Posterior cingulate gyrus (tissue), 11 donors: ENCODE measurements around the gene TMEM39B.
"Not testable (repeated sequence)": the region's sequence is repeated elsewhere in the genome, so short reads cannot be mapped to it uniquely, and the experiment has no call there.

Experiments used
- DNase-seq, 10 donors: peaks; one replicate each; pipeline versions ENCODE4 v3.0.0 to v3.0.0-alpha.2; 2020 to 2021; ENCODE audit warnings: mixed read lengths in 3 of 10
- intact Hi-C: fragments of 100-400 bp; cut with DNase I; formaldehyde crosslinking; loops from one replicate; pipeline ENCODE4 v1.15.1; 2023

TMEM39B gene

DNA sequence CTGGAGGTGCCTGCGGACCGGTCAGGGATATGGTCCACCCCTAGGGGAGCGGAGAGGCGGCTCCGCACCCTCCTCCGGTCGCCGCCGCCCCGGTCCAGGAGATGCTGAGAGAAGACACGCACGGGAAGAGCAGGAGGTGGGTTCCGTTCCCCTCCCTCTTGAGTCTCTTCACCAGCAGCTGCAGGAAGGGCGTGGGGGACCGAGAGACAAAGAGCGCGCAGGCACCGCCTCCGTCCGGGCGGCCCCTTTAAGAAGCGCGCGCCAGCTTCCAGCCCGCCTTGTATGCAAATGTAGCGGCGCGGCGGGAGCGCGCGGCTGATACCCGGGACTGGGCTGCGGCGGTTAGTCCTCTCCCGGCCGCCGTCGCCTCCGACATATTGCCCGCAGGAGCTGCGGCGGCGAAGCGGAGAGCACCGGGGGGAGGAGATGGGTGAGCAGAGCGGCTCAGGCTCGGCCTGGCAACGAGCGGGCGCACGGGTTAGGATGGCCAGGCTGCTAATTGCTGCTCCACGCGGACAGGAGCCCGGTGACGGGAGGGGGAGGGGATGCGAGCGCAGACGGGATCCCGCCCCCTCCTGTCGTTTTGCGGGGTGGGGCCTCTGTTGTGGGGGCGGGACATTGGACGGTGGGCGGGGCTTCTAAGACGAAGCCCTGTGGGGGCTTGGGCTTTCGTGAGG lies at the start of gene TMEM39B:
Gene TMEM39B, plus strand, starts transcription at position 318 of the 677 bp plus-strand sequence. Its CDS starts 109 bp downstream, at position 427.
- peak; percentile 84 to 99 (median 96) for DNase-seq
- intact Hi-C loops = loop anchor here (2.0 kb wide), 2 partner anchors 34 to 60 kb away; partner anchors contain the start of gene KHDRBS1

DNA sequence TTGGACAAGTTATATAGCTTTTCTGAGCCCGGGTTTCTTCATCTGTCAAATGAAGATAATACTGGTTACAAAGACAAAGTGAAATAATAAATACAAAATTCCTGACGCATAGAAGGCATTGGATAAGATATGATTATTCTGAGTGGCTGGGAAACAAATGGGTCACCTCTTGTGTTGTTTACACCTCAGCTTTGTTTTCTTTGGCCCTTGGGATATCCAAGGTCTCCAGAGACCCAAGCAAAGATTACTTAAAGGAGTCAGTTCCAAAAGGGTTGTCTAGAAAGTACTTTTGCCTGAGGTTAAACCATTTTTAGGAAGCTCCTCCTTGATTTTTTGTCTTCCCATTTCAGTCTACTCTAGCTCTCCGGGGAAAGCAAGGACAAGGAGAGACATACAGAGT lies 49.4 kb upstream of the TMEM39B start:
- intact Hi-C loops = no loop called here
- DNase-seq = no peak

DNA sequence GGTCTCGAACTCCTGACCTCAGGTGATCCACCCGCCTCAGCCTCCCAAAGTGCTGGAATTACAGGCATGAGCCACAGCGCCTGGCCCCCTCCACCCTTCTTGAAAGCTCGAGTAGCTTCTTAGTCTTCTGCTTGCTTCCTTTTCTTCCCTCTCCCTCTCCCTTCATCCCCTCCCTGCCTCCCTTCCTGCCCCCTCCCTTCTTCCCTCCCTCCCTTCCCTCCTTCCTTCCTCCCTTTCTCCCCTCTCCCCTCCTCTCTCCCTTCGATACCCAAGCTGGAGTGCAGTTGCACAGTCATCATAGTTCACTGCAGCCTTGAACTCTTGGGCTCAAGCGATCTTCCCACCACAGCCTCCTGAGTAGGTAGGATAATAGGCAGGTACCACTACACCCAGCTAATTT lies 47.2 kb upstream of the TMEM39B start:
- DNase-seq = no peak
- intact Hi-C loops = no loop called here

DNA sequence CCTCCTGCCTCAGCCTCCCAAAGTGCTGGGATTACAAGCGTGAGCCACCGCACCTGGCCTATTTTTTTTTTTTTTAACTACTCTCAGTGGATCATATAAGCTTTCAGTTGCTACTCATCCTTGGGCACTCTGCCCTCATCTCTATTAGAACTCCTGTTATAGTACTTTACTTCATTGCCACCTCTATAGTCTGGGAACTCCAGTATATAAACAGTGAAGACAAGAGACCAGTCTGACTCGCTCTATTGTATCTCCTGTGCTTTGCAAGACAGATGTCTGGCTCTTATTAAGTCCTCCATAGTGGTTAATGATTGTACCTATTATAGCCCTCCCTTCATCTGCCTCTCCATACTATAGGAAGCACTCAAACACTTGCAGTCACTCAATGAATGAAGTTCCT lies 44.0 kb upstream of the TMEM39B start:
- DNase-seq = no peak
- intact Hi-C loops = no loop called here

DNA sequence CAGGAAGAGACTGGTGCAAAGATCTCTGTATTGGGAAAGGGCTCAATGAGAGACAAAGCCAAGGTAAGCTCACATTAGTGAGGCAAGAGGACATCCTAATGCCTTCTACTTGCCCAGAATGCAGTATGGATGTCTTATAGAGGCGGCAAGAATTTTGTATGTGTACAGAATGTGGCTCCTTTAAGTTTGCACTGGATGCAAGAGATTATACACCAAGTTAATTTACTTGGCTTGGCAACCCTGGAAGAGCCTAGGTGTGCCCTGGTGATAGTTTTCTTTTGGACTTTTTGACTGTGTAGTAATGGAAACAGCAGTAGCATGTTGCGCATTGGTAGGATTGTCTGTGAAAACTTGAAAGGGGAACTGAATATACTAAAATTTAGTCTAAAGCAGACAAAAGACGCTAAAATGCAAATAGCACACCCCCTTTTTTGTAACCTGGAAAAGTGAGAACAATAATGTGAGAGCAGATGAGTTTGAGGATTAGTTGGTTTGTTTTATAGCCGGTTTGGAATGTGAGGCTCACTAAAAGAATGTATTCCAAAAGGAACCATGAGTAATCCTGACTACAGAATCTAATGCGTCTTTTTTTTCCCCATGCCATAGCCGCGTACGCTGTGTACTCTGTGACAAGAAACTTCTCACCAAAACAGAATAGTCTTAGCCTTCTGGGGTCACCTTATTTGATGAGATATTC lies 41.0 kb upstream of the TMEM39B start:
- DNase-seq = no peak
- intact Hi-C loops = no loop called here

DNA sequence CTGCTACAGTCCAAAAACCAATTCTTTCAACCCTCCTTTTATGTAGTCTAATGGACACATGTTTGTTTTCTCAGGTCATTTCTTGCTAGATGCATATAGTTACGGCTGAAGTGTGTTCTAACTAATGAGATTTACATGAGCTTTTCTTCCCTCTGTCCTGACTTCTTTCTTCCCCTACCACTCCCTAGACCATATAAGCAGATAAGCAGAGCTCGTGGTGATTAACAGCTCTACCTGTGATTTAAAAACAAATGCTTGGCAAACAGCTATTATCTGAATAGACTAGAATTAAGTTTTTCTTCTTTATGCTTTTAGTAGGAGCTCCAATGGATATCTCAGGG lies 40.5 kb upstream of the TMEM39B start:
- intact Hi-C loops = no loop called here

DNA sequence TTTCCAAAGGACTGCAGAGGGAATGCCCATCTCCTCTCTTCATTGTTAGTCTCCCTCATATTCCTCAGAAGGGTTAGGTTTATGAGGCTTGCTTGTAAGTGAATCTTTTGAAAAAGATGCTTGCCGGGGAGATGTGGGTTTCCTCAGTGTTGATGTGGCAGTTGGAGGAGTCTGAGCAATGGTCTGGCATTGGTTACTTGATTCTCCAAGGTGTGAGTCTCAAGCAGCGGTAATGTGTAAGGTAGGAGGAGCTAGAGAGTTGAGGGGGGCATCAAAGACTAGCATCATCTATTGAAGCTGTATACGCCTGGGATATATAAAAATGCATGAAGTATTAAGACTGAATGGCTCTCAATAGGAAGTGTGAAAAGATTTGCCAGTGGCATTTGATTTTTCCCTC lies 37.6 kb upstream of the TMEM39B start:
- DNase-seq = no peak
- intact Hi-C loops = no loop called here

More for the DNA sequence above, 40.5 kb upstream of the TMEM39B start:
- DNase-seq = no peak

DNA sequence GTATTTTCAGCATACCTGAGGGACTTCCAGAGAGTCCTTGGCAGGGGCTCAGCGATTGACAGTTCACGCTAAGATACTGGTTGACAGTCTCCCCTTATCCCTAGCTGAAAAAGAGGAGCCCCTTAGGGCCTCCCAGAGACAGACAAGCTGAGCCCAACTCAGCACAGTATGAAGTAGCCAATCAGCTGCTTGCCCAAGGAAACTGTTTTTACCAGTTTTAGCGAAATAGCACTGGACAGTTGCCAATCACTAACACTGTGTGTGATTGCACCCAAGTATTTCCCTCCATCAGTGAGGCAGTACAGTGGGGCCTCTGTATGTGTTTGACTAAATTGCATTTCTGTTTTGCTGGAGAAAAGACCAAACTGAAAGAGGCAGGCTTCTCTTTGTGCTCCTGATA lies 32.0 kb upstream of the TMEM39B start:
- no peak for DNase-seq
- intact Hi-C loops = no loop called here

DNA sequence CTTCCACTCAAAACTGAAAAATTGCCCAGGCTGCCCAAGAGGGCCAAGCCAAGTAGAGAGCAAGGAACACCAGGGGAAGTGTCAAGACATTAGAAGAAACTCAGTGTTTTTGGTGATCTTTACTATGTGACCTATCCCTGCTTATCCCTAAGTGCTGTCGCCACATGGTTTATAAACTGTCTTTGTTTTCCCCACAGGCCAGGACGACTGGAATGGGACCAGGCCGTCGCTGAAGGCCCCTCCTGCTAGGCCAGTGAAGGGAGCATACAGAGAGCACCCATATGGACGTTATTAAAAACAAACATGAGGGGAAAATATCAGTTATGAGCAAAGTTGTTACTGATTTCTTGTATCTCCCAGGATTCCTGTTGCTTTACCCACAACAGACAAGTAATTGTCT lies 30.4 kb upstream of the TMEM39B start:
- intact Hi-C loops = no loop called here
- DNase-seq = peak in 1 of 10 donors; percentile 35

DNA sequence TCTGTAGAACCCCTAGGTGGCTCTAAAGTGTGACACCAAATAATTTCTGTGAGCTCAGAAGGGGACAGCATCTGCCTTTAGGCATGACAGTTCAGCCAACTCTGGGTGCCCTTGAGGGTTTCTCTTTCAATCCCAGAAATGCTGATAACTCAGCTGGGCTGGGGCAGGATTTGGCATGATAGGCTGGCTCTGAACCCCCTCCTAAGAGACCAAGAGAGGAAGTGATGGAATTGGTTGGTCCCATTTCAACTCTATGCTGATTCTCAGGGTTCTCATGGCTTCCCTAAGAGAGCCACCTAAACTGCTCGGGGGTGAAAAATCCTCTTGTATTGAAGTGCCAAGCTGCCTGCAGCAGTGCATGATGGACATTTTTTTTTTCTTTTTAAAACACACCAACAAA lies 28.5 kb upstream of the TMEM39B start:
- no peak for DNase-seq
- intact Hi-C loops = no loop called here

DNA sequence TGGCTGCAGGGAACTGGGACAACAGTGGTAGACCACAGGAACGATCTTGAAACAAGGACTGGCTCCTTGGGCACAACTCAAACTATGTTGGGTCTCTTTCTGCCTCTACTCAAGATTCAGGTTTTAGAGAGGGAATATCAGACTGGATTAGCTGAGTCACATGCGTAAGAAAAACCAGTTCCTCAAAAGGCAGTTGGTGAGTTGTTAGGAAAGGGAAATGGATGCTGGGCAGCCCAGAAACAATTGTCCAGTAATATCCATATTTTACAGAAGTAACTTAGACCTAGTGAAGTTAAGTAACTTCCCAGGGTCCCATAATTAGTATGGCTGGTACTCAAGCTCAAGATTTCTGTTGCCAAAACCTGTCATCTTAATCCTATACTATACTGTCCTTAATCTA lies 27.0 kb upstream of the TMEM39B start:
- no peak for DNase-seq
- intact Hi-C loops = no loop called here

DNA sequence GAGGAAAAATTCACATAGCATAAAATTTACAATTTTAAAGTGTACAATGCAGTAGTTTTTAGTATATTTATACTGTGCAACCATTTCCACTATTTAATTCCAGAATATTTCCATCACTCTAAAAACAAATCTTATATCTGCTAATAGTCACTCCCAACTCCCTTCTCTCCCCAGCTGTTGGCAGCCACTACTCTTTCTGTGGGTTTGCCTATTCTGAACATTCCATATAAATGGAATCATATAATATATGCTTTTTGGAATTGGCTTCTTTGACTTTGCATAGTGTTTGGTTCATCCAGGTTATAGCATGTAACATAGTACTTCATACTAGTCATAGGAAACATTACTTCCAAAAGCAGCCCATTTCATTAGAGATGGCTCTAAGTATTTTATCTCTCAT lies 25.0 kb upstream of the TMEM39B start:
- intact Hi-C loops = no loop called here
- DNase-seq = no peak

DNA sequence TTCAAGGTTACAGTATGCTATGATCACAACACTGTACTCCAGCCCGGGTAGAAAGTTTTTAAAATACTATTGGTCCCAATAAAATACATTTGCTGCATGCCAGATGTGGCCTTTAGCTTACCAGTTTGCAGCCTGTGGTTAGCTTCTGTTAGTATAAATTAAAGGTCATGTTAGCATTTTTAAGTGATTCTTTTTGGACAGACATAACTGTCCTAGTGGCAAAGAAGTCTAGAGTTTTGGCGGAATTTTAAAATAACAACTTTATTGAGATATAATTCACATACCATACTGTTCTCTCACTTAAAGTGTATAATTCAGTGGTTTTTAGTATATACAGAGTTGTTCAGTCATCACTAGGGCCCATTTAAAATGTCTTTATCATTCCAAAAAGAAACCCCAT lies 24.3 kb upstream of the TMEM39B start:
- DNase-seq = no peak
- intact Hi-C loops = no loop called here

DNA sequence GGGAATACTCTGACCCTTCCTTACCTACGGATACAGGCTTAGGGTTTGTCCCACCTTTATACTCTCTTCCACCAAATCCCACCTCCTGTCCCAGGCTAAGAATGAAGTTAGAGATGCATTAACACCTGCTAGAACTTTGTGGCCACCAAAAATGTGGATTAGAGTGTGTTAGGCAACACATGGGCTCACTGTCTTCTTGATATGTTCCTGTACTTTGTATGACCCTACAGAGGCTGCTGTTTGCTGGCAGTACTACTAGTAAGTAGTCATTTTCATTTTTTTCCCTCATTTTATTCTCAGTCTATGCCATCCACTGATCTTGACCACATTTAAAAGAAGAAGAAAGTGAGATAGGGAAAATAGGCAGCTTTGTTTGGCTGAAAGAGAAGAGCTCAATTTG lies 21.0 kb upstream of the TMEM39B start:
- intact Hi-C loops = no loop called here
- DNase-seq = no peak

DNA sequence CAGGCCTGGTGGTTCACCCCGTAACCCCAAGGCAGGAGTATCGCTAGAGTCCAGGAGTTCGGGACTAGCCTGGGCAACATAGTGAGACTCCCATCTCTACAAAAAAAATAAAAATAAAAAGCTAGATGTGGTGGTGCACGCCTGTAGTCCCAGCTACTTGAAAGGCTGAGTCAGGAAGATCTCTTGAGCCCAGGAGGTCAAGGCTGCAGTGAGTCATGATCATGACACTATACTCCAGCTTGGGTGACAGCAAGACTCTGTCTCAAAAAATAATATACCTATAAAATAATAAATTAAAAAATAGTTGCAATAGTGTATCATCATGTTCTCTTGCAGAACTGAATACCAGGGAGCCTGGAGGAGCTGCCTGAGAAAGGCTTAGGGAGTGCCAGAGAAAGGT lies 19.9 kb upstream of the TMEM39B start:
- DNase-seq = no peak
- intact Hi-C loops = no loop called here

DNA sequence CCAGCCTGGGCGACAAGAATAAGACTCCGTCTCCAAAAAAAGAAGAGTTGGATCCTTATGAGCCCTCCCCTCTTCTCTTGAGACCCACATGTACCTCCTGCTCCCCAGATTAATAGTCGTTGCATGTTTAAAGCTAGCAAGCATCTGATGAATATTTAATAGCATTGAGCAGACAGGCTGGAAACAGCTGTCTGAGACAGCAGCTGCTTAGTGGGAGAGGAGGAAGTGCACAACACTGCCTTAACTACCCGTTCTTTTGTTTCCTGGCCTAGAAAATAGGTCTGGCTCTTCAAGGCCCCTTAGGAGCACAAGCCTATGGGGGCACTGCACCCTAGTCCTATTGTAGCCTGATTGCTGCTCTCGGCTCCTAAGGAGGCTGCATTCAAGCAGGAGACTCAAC lies 17.3 kb upstream of the TMEM39B start:
- intact Hi-C loops = no loop called here
- DNase-seq = peak in 1 of 10 donors; percentile 6

DNA sequence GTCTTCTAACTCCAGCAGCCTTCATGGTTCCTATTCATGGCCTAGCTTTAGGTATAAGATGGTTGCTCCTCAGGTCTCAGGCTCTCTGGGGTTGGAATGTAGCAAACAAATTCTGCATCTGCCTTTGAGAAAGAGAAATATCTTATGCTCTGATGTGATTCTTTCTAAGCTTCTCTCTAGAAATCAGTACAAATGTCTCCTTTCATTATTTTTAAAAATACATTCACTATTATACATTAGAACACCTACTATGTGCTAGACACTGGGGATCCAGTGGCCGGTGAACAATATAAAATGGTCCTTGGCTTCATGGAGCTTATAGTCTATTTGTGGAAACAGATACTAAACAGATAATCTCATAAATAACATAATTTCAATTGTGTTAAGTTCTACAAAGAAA lies 16.1 kb upstream of the TMEM39B start:
- DNase-seq = no peak
- intact Hi-C loops = no loop called here

DNA sequence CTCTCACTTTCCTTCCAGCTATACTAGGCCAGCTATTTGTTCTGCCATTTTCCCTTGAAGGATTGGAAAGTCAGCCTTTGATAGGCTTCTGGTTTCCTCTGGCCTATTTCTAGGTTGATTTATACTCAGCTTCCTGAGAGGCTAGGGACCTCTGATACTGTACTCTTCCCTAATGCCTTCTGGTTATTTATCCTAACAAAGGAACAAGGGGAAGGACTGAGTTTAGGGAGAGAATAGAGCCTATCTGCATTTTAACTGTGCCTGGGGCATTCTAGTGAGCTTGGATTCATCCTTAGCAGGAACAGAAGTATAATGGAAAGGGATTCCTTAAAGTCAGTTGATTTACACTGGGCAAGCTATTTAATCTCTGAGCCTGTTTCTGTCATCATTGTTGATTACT lies 11.8 kb upstream of the TMEM39B start:
- DNase-seq = no peak
- intact Hi-C loops = loop anchor here (10.0 kb wide), 1 partner anchor 396 kb away; no protein-coding TSS in a partner anchor

DNA sequence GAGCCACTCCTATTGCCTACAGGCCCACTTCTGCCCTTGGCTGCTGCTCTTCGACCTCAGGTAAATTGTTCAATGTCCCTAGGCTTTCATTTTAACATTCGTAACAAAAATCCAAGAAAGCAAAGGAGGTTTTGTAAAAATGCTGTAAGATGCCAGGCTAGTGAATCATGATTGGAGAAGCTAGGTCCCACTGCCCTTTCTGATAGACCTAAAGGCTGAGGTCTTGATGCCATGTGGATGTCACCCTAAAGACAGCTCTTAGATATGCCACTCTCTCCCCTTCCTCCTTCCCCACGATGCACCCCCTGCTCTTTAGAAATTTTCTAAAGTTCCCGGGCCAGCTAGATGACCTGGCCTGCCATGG lies 9.9 kb upstream of the TMEM39B start:
- intact Hi-C loops = loop anchor here (1.0 to 10.0 kb wide), 2 partner anchors 99 to 398 kb away; no protein-coding TSS in a partner anchor
- no peak for DNase-seq

DNA sequence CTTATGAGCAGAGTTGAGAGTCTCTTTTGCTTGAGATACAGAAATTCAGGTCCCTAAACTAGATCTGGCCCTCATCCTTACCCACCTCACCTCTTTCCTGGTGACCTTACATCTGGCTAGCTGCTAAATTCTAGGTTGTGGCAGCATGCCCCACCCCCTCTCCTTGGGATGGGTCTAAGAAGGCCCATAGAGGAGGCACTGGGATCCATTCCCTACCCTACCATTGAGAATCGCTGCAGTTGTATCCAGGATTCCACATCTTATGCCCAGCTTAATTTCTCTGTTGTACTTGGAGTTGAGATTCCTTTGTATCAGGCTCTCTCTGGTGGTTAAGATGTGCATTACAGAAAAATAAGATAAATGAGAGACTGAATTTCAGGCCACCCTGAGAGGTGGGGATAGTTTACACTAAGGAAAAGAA lies 9.5 kb upstream of the TMEM39B start:
- DNase-seq = no peak
- intact Hi-C loops = loop anchor here (1.0 to 10.0 kb wide), 2 partner anchors 99 to 398 kb away; no protein-coding TSS in a partner anchor

DNA sequence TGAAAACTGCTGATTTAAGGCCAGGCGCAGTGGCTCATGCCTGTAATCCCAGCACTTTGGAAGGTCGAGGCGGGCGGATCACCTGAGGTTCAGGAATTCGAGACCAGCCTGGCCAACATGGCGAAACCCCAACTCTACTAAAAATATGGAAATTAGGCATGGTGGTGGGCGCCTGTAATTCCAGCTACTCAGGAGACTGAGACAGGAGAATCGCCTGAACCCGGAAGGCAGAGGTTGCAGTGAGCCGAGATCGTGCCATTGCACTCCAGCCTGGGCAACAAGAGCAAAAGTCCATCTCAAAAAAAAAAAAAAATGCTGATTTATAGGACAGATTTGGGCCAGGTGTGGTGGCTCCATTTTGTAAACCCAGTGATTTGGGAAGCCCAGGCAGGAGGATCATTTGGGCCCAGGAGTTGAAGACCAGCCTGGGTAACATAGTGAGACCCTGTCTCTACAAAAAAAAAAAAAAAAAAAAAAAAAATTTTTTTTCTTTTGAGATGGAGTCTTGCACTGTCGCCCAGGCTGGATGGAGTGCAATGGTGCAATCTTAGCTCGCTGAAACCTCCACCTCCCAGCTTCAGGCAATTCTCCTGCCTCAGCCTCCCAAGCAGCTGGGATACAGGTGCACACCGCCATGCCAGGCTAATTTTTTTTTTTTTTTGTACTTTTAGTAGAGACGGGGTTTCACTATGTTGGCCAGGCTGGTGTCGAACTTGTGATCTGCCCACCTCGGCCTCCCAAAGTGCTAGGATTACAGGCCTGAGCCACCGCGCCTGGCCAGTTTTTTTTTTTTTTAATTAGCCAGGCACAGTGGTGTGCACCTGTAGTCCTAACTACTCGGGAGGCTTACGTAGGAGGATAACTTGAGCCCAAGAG lies 6.9 kb upstream of the TMEM39B start:
- DNase-seq = not testable (repeated sequence)
- intact Hi-C loops = loop anchor here (10.0 kb wide), 1 partner anchor 401 kb away; no protein-coding TSS in a partner anchor
